Pulmonary artery endothelial cell (primary cell): ENCODE data around the gene ADAM15. TPM values are rescaled to one million over a fixed set of nuclear protein-coding genes. Genes with fewer than 3 reads are reported as not detected.

Experiments
- DNase-seq: peaks from one replicate; pipeline ENCODE4 v3.0.0-alpha.2; 2011; ENCODE audit warnings: low read depth, low spot score
- total RNA-seq: library from RNA; depleted of rRNA; stranded (reverse); fragments of >200 nt; gene quantifications from 2 replicates; pipeline ENCODE4 v1.2.3, GENCODE V29; 2014

ADAM15 gene, protein sequence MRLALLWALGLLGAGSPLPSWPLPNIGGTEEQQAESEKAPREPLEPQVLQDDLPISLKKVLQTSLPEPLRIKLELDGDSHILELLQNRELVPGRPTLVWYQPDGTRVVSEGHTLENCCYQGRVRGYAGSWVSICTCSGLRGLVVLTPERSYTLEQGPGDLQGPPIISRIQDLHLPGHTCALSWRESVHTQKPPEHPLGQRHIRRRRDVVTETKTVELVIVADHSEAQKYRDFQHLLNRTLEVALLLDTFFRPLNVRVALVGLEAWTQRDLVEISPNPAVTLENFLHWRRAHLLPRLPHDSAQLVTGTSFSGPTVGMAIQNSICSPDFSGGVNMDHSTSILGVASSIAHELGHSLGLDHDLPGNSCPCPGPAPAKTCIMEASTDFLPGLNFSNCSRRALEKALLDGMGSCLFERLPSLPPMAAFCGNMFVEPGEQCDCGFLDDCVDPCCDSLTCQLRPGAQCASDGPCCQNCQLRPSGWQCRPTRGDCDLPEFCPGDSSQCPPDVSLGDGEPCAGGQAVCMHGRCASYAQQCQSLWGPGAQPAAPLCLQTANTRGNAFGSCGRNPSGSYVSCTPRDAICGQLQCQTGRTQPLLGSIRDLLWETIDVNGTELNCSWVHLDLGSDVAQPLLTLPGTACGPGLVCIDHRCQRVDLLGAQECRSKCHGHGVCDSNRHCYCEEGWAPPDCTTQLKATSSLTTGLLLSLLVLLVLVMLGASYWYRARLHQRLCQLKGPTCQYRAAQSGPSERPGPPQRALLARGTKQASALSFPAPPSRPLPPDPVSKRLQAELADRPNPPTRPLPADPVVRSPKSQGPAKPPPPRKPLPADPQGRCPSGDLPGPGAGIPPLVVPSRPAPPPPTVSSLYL
- 265 and 328 TPM in 2 replicates for total RNA-seq

DNA sequence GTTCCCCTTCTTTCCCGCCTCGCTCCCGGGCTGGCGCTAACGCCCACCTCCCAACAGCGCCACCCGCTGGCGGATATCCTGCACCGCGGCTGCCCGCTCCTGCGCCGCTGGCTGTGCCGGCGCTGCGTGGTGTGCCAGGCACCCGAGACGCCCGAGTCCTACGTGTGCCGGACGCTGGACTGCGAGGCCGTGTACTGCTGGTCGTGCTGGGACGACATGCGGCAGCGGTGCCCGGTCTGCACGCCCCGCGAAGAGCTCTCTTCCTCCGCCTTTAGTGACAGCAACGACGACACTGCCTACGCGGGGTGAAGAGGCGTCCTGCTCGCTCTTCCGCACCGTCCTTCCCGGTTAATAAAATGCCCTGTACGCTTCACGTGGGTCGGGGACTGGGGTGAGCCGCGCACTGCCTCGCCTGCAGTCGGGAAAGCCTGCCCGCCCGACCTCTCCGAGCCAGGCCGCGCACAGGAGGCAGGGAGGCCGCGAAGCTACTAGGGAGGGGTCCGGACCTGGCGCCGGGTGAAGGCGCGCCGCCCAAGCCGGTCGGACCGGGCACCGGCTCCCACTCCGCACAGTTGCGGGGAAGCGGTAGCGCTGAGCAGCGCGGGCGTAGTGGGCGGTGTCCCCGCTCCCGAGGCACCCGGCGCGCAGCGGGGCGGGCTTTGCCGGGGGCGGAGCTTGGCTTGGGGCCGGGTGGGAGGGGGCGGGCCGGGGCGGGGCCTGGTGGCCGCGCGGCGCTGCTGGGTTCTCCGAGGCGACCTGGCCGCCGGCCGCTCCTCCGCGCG lies at the start of gene ADAM15:
Gene ADAM15 (plus strand): TSS at position 757 of the 782 bp plus-strand sequence. CDS start 71 bp downstream, outside the sequence.
- DNase-seq = no peak

DNA sequence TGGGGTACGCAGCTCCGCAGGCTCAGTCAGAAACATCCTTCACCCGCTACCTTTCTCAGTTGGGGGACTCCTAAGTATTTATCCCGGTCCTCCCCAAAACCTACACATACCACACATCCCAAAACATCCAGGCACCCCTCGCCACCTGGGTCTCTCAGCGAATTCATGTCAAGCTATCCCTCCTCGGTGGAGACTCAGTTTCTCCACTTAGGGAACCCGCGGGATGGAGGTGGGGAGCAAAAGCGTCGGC lies 49.8 kb upstream of the ADAM15 start:
- no peak for DNase-seq

GRCh38 chr1:155001675-155002463 lies 49.2 kb upstream of the ADAM15 start:
- DNase-seq = peak; percentile 96

GRCh38 chr1:155002464-155003226 lies 48.5 kb upstream of the ADAM15 start, which contains the start of gene ZBTB7B:
Gene ZBTB7B, plus strand, starts transcription at chr1:155002802. Its CDS starts 11,859 bp downstream, at chr1:155014661.
- no peak for DNase-seq

DNA sequence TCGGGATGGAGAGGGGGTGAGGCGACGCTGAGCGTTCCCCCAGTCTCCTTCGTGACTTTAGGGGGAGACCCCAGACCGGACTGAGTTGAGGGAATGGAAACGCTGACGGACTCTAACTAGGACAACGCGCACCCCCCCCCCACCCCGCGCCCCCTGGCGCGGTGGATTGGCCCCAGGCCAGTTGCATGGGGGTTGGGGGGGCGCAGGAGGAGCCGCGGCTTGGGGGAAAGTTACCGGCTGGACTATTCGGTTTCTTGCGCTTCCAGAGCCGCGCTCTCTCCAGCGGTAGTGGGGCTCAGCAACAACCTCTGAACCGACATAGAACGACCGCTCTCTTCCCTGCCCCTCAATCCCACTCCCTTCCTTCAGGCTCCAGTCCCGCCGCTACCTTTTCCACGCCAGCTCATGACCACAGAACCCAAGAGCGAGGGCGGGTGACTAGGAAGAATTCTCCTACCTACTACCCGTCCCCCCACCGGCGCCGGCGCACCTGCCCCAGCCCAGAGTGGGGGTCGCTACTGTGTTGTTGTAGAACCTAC lies 47.8 kb upstream of the ADAM15 start:
- DNase-seq = no peak

GRCh38 chr1:155003766-155004351 lies 47.3 kb upstream of the ADAM15 start:
- DNase-seq = no peak

GRCh38 chr1:155004352-155005075 lies 46.6 kb upstream of the ADAM15 start:
- no peak for DNase-seq

- no peak for DNase-seq
Observed at GRCh38 chr1:155005076-155006011, 45.8 kb upstream of the ADAM15 start.

GRCh38 chr1:155006601-155007101 lies 44.5 kb upstream of the ADAM15 start:
- DNase-seq = no peak

- DNase-seq = no peak
Observed at GRCh38 chr1:155007251-155007828, 43.8 kb upstream of the ADAM15 start.

- no peak for DNase-seq
Observed at GRCh38 chr1:155008015-155008941, 42.8 kb upstream of the ADAM15 start.

GRCh38 chr1:155009221-155009711 lies 41.9 kb upstream of the ADAM15 start:
- no peak for DNase-seq

DNA sequence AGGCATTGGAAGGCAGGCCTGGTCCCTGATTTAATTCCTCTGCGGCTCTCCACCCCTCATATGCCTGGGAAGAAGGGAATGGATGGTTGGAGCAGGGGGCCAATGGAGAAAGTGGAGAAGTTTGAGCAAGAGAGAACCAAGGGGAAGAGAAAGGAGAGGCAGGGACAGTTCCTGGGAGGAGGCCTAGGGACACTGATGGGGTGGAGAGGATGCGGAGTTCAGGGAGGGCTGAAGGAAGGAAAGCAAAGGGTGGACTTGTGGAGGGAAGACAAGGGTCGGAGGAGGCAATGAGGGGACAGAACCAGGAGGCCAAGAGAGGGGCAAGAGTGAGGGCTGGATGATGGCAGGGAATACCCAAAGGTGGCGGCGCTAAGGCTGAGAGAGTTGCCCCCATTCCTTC lies 41.4 kb upstream of the ADAM15 start:
- no peak for DNase-seq

DNA sequence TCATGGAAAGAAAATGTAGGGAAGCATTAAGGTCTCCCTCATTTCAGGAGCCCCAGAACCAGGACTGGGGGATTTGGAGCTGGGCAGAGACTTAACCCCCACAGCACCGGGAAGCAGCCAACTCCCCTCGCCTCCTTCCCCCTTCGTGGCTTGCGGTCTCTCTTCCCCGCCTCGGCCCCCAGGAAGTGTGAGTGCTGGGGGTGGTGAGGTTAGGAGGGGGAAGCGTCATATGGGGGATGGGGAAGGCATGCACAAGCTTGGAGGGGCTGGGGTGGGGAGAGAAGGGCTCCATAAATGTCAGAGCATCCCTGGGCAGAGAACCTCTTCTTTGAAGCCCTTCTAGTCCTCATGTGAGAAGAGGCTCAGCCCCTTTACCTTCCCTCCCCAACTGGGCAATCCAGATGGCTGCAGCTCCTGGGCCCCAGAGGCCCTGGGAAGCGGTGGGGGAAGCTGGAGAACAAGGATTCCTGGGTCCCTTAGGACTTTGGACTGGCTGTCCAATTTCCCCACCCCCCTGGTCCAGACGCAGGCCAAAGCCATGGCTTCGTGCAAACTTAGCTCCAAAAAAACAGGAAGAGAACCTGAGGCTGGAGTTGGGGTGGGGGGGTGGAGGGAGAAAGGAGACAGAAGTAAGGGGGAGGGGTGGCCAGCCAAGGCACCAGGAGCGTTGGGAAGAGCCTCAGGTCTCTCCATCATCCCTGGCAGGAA lies 40.8 kb upstream of the ADAM15 start:
- no peak for DNase-seq

DNA sequence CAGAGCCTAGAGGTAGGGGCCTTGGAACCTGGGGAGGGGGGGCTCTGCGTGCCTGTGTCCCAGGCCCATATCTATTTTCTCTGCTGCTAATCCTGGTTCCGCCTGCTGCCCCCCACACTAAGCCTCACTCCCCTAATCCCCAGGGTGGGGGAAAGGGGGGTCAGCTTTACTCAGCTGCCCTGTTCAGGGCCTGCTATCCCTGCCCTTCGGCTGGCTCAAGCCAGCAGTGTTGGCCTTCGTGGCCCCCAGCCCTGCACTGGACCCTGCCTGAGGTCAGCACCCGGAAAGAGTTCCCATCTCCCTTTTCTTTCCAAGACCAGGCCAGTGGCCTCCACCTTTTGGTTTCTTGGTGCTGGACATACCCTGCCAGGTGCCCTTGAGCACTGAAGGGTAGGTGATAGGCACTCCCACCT lies 40.1 kb upstream of the ADAM15 start:
- no peak for DNase-seq
